ENCODE results near the gene HOXA11. TPM values are rescaled to one million over a fixed set of nuclear protein-coding genes. Genes with fewer than 3 reads are reported as not detected.

HOXA11 gene
- total RNA-seq, 1 experiment from 2014 or later = not detected

DNA sequence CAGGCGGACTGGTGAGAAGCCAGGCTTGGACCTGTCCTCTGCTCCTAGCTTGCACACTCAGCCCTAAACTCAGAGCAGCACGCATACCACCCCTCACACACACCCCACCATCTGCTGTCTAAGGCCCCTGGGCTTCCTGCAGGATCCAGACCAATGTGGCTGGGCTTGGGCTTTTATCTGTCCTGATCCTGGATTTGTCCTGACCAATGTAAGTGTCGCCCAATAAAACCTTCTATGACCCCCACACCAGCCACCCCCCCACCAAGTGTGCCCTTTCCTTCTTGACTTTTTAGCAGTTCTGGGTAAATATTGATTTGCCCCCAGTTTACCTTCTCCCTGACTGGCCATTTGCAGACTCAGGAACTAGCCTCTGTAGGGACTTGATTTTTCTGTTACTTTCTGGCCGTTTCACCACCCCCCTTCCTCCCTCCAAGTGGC lies 16.6 kb upstream of the HOXA11 start:
- Mint-ChIP-seq H3K4me3 (no peak overlapping the region), H3K4me1 (peaks cover 8 to 23% of the 10 kb centered on the region in 2 experiments; a peak in 3 of 4 replicates), H3K27me3 (ENCODE audit: low read depth) (peaks cover 95% of the 10 kb centered on the region), H3K27ac (no peak overlapping the region), H3K9me3 (peaks cover 7 to 10% of the 10 kb centered on the region in 2 experiments; a peak in 4 of 5 replicates), H3K36me3 (ENCODE audit: insufficient read depth in 1 of 3, low read depth in 3 of 3) (peaks cover 0 to 2% (median 0%) of the 10 kb centered on the region in 3 experiments; a peak in 2 of 7 replicates)
- TF ChIP-seq, protein P1, sequence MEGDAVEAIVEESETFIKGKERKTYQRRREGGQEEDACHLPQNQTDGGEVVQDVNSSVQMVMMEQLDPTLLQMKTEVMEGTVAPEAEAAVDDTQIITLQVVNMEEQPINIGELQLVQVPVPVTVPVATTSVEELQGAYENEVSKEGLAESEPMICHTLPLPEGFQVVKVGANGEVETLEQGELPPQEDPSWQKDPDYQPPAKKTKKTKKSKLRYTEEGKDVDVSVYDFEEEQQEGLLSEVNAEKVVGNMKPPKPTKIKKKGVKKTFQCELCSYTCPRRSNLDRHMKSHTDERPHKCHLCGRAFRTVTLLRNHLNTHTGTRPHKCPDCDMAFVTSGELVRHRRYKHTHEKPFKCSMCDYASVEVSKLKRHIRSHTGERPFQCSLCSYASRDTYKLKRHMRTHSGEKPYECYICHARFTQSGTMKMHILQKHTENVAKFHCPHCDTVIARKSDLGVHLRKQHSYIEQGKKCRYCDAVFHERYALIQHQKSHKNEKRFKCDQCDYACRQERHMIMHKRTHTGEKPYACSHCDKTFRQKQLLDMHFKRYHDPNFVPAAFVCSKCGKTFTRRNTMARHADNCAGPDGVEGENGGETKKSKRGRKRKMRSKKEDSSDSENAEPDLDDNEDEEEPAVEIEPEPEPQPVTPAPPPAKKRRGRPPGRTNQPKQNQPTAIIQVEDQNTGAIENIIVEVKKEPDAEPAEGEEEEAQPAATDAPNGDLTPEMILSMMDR (conservative IDR thresholded peaks at IDR 0.05) = no peak
- DNase-seq = peak; percentile 29
- Histone ChIP-seq H3K79me2 (ENCODE audit: insufficient read depth, low read length) (no peaks in the 10 kb centered on the region), H2BK12ac (ENCODE audit: insufficient read length, low read depth, low read length) (no peak overlapping the region), H2BK120ac (ENCODE audit: low read depth, low read length, poor library complexity, severe bottlenecking) (no peak overlapping the region), H3T11ph (ENCODE audit: low read length) (no peak overlapping the region), H3K4ac (ENCODE audit: low read depth, low read length) (no peak overlapping the region), H3K23ac (ENCODE audit: insufficient read length, low read depth, low read length) (no peak overlapping the region), H3K9me3 (ENCODE audit: control insufficient read depth, low read depth, low read length) (no peaks in the 10 kb centered on the region), H2AK5ac (ENCODE audit: insufficient read length, low read length) (no peak overlapping the region), H3K79me1 (ENCODE audit: insufficient read depth, low read depth, low read length, poor library complexity, severe bottlenecking) (no peaks in the 10 kb centered on the region), H2BK15ac (ENCODE audit: low read depth, low read length) (no peak overlapping the region), H4K8ac (replicated peaks; ENCODE audit: insufficient read length, low read depth, low read length) (no peak overlapping the region), H3K4me1 (ENCODE audit: insufficient read depth, low read length) (no peaks in the 10 kb centered on the region), H3K27ac (ENCODE audit: insufficient read length, low read depth, low read length) (no peak overlapping the region), H3K9ac (ENCODE audit: extremely low read depth, insufficient read length, low read length) (no peak overlapping the region), H4K20me1 (ENCODE audit: control insufficient read depth, insufficient read depth, insufficient read length) (no peaks in the 10 kb centered on the region), H3K56ac (ENCODE audit: insufficient read length, low read depth, low read length) (no peak overlapping the region), H2BK20ac (ENCODE audit: low read depth, low read length, poor library complexity, severe bottlenecking) (no peak overlapping the region), H4K91ac (ENCODE audit: insufficient read length, low read depth, low read length) (no peak overlapping the region), H4K5ac (ENCODE audit: insufficient read length, low read depth, low read length) (no peak overlapping the region), H3K4me2 (ENCODE audit: insufficient read depth, insufficient read length, low read length) (no peak overlapping the region), H2AFZ (ENCODE audit: low read length) (no peak overlapping the region), H3K14ac (ENCODE audit: insufficient read depth, low read length) (no peak overlapping the region), H3K18ac (ENCODE audit: insufficient read length, low read depth, low read length) (no peak overlapping the region), H3K23me2 (ENCODE audit: insufficient read length, low read depth, low read length, poor library complexity, severe bottlenecking) (no peaks in the 10 kb centered on the region), H3K27me3 (ENCODE audit: insufficient read depth, low read length) (peaks cover 90% of the 10 kb centered on the region), H2BK5ac (ENCODE audit: insufficient read length, low read length) (no peak overlapping the region)
- WGBS (ENCODE audit: extremely low coverage, insufficient read length, low lambda C conversion rate) = no CpG with 5 or more reads among the region's 4 CpGs

All from H9 (cell line).